ENCODE results near the gene SLC39A11. TPM values are rescaled to one million over a fixed set of nuclear protein-coding genes. Genes with fewer than 3 reads are reported as not detected.
"Not testable (repeated sequence)": the region's sequence is repeated elsewhere in the genome, so short reads cannot be mapped to it uniquely, and the experiment has no call there.

The SLC39A11 gene
- total RNA-seq, 1 donor from 2014 or later, result 5.5 TPM

GRCh38 chr17:72901657-72902056 lies 190.8 kb downstream of the SLC39A11 start:
- Mint-ChIP-seq H3K9me3 (no peaks in the 10 kb centered on the region), H3K4me3 (no peak overlapping the region), H3K27ac (peak overlapping the region; percentile 53), H3K4me1 (peaks cover 26% of the 10 kb centered on the region), H3K36me3 (no peaks in the 10 kb centered on the region), H3K27me3 (ENCODE audit: insufficient read depth, low read depth) (peaks cover 4% of the 10 kb centered on the region)
- Histone ChIP-seq H3K27me3 (no peaks in the 10 kb centered on the region), H3F3A (ENCODE audit: low read depth) (no peaks in the 10 kb centered on the region), H3K4me3 (no peak overlapping the region), H3K9me3 (ENCODE audit: low read depth) (no peaks in the 10 kb centered on the region), H3K79me2 (ENCODE audit: low read depth) (no peaks in the 10 kb centered on the region), H4K20me1 (ENCODE audit: low read depth) (no peaks in the 10 kb centered on the region), H3K27ac (no peak overlapping the region), H3K4me1 (peaks cover 6% of the 10 kb centered on the region), H3K36me3 (no peaks in the 10 kb centered on the region), H3K9ac (no peak overlapping the region), H2AFZ (replicated peaks) (no peak overlapping the region), H3K4me2 (no peak overlapping the region)
- TF ChIP-seq EZH2phosphoT487 (IDR thresholded peaks at IDR 0.05), result no peak
- no peak for TF ChIP-seq CTCF (IDR thresholded peaks at IDR 0.05)
- no peak for TF ChIP-seq EZH2 (IDR thresholded peaks at IDR 0.05)
- DNase-seq (ENCODE audit: low spot score), result no peak

DNA sequence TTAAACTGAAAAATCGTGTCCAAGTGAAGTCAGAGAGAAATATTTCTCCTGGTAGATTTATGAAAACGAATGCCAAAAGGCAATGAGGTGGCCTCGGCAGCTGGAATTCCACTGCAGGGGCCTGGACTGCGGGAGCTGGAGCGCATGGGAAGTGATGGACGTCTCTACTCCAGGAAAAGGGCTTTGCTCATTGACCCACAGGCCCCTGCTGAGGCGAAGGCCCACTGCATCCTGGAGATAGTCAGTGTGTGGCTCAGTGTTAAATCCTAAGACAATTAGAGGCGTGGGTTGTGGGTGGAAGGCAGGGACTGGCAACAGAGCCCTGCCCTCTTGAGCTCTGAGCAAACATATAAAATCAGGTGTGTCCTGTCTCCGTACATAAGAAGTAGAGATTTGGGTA lies 191.4 kb downstream of the SLC39A11 start:
- Histone ChIP-seq H2AFZ (replicated peaks) (no peak overlapping the region), H3K36me3 (no peaks in the 10 kb centered on the region), H3K9me3 (ENCODE audit: low read depth) (no peaks in the 10 kb centered on the region), H4K20me1 (ENCODE audit: low read depth) (no peaks in the 10 kb centered on the region), H3K4me2 (no peak overlapping the region), H3K4me3 (no peak overlapping the region), H3K27ac (no peak overlapping the region), H3K79me2 (ENCODE audit: low read depth) (no peaks in the 10 kb centered on the region), H3K4me1 (peaks cover 6% of the 10 kb centered on the region), H3F3A (ENCODE audit: low read depth) (no peaks in the 10 kb centered on the region), H3K27me3 (no peaks in the 10 kb centered on the region), H3K9ac (no peak overlapping the region)
- Mint-ChIP-seq H3K4me1 (peaks cover 26% of the 10 kb centered on the region), H3K27me3 (ENCODE audit: insufficient read depth, low read depth) (peaks cover 2% of the 10 kb centered on the region), H3K4me3 (peak overlapping the region; percentile 46), H3K27ac (peak overlapping the region; percentile 53), H3K9me3 (no peaks in the 10 kb centered on the region), H3K36me3 (no peaks in the 10 kb centered on the region)
- peak; percentile 37 for DNase-seq (ENCODE audit: low spot score)
- no peak for TF ChIP-seq EZH2phosphoT487 (IDR thresholded peaks at IDR 0.05)
- TF ChIP-seq CTCF (IDR thresholded peaks at IDR 0.05), result no peak
- no peak for TF ChIP-seq EZH2 (IDR thresholded peaks at IDR 0.05)

DNA sequence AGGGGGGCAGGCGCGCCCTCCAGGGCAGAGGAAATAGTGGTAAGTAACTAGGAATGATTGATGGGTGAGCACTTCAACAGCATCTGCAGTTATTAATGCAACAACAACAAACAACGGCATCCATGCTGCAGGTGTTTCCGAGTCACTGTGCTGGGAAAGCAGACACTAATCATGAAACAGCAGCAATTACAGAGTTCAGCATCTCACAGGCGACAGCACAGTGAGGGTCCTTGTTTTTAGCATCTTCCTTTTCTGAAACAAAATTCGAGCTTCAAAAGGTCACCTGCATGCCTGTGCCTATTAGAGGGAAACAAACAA lies 191.9 kb downstream of the SLC39A11 start:
- H3K4me3 ChIP-seq, result no peak overlapping the region
- no peak overlapping the region for H3K27ac ChIP-seq
- H3K36me3 Mint-ChIP-seq, result no peaks in the 10 kb centered on the region
- H3K79me2 ChIP-seq (ENCODE audit: low read depth), result no peaks in the 10 kb centered on the region
- no peak overlapping the region for H2AFZ ChIP-seq (replicated peaks)
- H3K27ac Mint-ChIP-seq, result peak overlapping the region; percentile 50
- DNase-seq (ENCODE audit: low spot score), result no peak
- no peaks in the 10 kb centered on the region for H3K27me3 ChIP-seq
- H3K4me2 ChIP-seq, result no peak overlapping the region
- no peak for TF ChIP-seq EZH2 (IDR thresholded peaks at IDR 0.05)
- no peak overlapping the region for H3K9ac ChIP-seq
- H4K20me1 ChIP-seq (ENCODE audit: low read depth), result no peaks in the 10 kb centered on the region
- no peaks in the 10 kb centered on the region for H3K9me3 ChIP-seq (ENCODE audit: low read depth)
- H3K27me3 Mint-ChIP-seq (ENCODE audit: insufficient read depth, low read depth), result peaks cover 2% of the 10 kb centered on the region
- peaks cover 26% of the 10 kb centered on the region for H3K4me1 Mint-ChIP-seq
- no peak overlapping the region for H3K4me3 Mint-ChIP-seq
- no peaks in the 10 kb centered on the region for H3F3A ChIP-seq (ENCODE audit: low read depth)
- no peaks in the 10 kb centered on the region for H3K36me3 ChIP-seq
- peaks cover 6% of the 10 kb centered on the region for H3K4me1 ChIP-seq
- no peaks in the 10 kb centered on the region for H3K9me3 Mint-ChIP-seq

- no peaks in the 10 kb centered on the region for H3K9me3 Mint-ChIP-seq
- Histone ChIP-seq H3K4me3 (no peak overlapping the region), H4K20me1 (ENCODE audit: low read depth) (no peaks in the 10 kb centered on the region), H3F3A (ENCODE audit: low read depth) (no peaks in the 10 kb centered on the region), H3K4me2 (no peak overlapping the region), H3K36me3 (no peaks in the 10 kb centered on the region), H3K4me1 (peaks cover 6% of the 10 kb centered on the region), H3K9ac (no peak overlapping the region), H2AFZ (replicated peaks) (no peak overlapping the region), H3K9me3 (ENCODE audit: low read depth) (no peaks in the 10 kb centered on the region), H3K27ac (no peak overlapping the region), H3K79me2 (ENCODE audit: low read depth) (no peaks in the 10 kb centered on the region), H3K27me3 (no peaks in the 10 kb centered on the region)
- no peaks in the 10 kb centered on the region for H3K36me3 Mint-ChIP-seq
- TF ChIP-seq CTCF (IDR thresholded peaks at IDR 0.05), result no peak
- peaks cover 29% of the 10 kb centered on the region for H3K4me1 Mint-ChIP-seq
- H3K4me3 Mint-ChIP-seq, result no peak overlapping the region
- peaks cover 2% of the 10 kb centered on the region for H3K27me3 Mint-ChIP-seq (ENCODE audit: insufficient read depth, low read depth)
- H3K27ac Mint-ChIP-seq, result no peak overlapping the region
- no peak for DNase-seq (ENCODE audit: low spot score)
Measured at GRCh38 chr17:72898725-72899124, 193.8 kb downstream of the SLC39A11 start.

DNA sequence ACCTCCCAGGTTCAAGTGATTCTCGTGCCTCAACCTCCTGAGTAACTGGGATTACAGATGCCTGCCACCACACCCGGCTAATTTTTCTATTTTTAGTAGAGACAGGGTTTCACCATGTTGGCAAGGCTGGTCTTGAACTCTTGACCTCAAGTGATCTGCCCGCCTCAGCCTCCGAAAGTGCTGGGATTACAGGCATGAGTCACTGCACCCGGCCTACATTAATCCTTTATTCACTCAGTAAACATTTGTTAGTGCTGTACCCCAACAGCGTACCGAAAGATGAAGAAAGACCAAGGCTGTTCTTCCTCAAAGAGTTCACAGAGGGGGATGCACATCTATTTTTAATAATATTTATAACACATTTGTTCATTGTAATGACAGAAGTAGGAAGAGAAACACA lies 196.2 kb downstream of the SLC39A11 start:
- peaks cover 21% of the 10 kb centered on the region for H3K4me1 Mint-ChIP-seq
- not testable (repeated sequence) for H3K27me3 Mint-ChIP-seq (ENCODE audit: insufficient read depth, low read depth); H3F3A ChIP-seq (ENCODE audit: low read depth); H3K9ac ChIP-seq; H3K27me3 ChIP-seq; H4K20me1 ChIP-seq (ENCODE audit: low read depth); H3K9me3 Mint-ChIP-seq; DNase-seq (ENCODE audit: low spot score); H3K9me3 ChIP-seq (ENCODE audit: low read depth); H3K36me3 Mint-ChIP-seq; H3K27ac ChIP-seq; H3K4me1 ChIP-seq; H3K36me3 ChIP-seq; H2AFZ ChIP-seq (replicated peaks); H3K27ac Mint-ChIP-seq; H3K4me2 ChIP-seq; H3K79me2 ChIP-seq (ENCODE audit: low read depth); H3K4me3 Mint-ChIP-seq; H3K4me3 ChIP-seq
